Caco-2 (cell line): ENCODE results near the gene F12. TPM values are rescaled to one million over a fixed set of nuclear protein-coding genes. Genes with fewer than 3 reads are reported as not detected.

Experiments used
- BruUV-seq: library from RNA; stranded (reverse); fragments of 400-500 nt; replicated peaks from 2 replicates; lab custom pipeline; 2021; lab: Mats Ljungman, UMichigan
- CTCF ChIA-PET: fragments of 300-600 bp; sonication (Branson Sonifier 250); formaldehyde crosslinking; loops from one replicate; lab custom pipeline; 2022; ENCODE audit warnings: antibody characterized with exemption; lab: Charles Lee
- POLR2A ChIA-PET: fragments of 300-600 bp; sonication (Branson Sonifier 250); formaldehyde crosslinking; loops from one replicate; lab custom pipeline; 2022; ENCODE audit warnings: antibody characterized with exemption; lab: Charles Lee
- DNase-seq, 2 experiments: peaks; one replicate each; pipeline versions ENCODE4 v3.0.0 to v3.0.0-alpha.2; 2020 to 2022
- H3K27me3 ChIP-seq: replicated peaks from 2 replicates; pipeline ENCODE4 v1.6.0; 2011; ENCODE audit warnings: low read length; ENCODE audit not compliant: control insufficient read depth, insufficient read depth
- H3K36me3 ChIP-seq: 2 replicates; pipeline ENCODE4 v1.5.1; 2011; ENCODE audit warnings: low read length; ENCODE audit not compliant: control insufficient read depth, insufficient read depth
- H3K4me1 ChIP-seq: fragments of 250-450 bp; sonication (Bioruptor Pico); 2 replicates; pipeline ENCODE4 v1.5.1; 2020; ENCODE audit warnings: mild to moderate bottlenecking
- H3K4me3 ChIP-seq: 2 replicates; pipeline ENCODE4 v1.5.1; 2011; ENCODE audit warnings: low read depth, mild to moderate bottlenecking, control low read depth, low read length
- H3K9me3 ChIP-seq: fragments of 250-450 bp; sonication (Bioruptor Pico); 2 replicates; pipeline ENCODE4 v1.5.1; 2020; ENCODE audit warnings: mild to moderate bottlenecking, moderate library complexity
- H3K27ac Mint-ChIP-seq: one replicate; pipeline ENCODE4 v1.8.0; 2022; ENCODE audit warnings: mixed read lengths; ENCODE audit not compliant: unreplicated experiment
- H3K27me3 Mint-ChIP-seq: one replicate; pipeline ENCODE4 v1.8.0; 2022; ENCODE audit warnings: mixed read lengths; ENCODE audit not compliant: insufficient read depth, unreplicated experiment
- H3K36me3 Mint-ChIP-seq: one replicate; pipeline ENCODE4 v1.8.0; 2022; ENCODE audit warnings: mild to moderate bottlenecking, mixed read lengths; ENCODE audit not compliant: insufficient read depth, unreplicated experiment
- H3K4me1 Mint-ChIP-seq: one replicate; pipeline ENCODE4 v1.8.0; 2022; ENCODE audit warnings: low read depth, mixed read lengths; ENCODE audit not compliant: unreplicated experiment
- H3K4me3 Mint-ChIP-seq: one replicate; pipeline ENCODE4 v1.8.0; 2022; ENCODE audit warnings: mild to moderate bottlenecking, moderate library complexity, mixed read lengths; ENCODE audit not compliant: unreplicated experiment
- H3K9me3 Mint-ChIP-seq: one replicate; pipeline ENCODE4 v1.8.0; 2022; ENCODE audit warnings: mixed read lengths; ENCODE audit not compliant: unreplicated experiment
- intact Hi-C: fragments of 100-400 bp; cut with micrococcal nuclease; formaldehyde crosslinking; loops from one replicate; pipeline ENCODE4 v1.10.0; 2022; ENCODE audit not compliant: unreplicated experiment
- total RNA-seq: library from RNA; stranded (reverse); gene quantifications from 2 replicates; pipeline ENCODE4 v1.2.3, GENCODE V29; 2022
- TF ChIP-seq, protein P1 (sequence below), 2 experiments: fragments of 200-600 bp in 1 of 2; IDR thresholded peaks; 1 replicate in 1 of 2; 2 replicates in 1 of 2; pipeline versions ENCODE4 v1.5.1 to v1.8.0; 2011 to 2022; ENCODE audit warnings: antibody characterized with exemption in 1 of 2, control low read depth in 1 of 2, inconsistent platforms in 1 of 2, low read depth in 1 of 2, low read length in 1 of 2, mild to moderate bottlenecking in 1 of 2, moderate library complexity in 1 of 2; ENCODE audit not compliant: insufficient read depth in 1 of 2, severe bottlenecking in 1 of 2, unreplicated experiment in 1 of 2

Gene F12
- total RNA-seq, 1 experiment from 2014 or later: 13.3 TPM

DNA sequence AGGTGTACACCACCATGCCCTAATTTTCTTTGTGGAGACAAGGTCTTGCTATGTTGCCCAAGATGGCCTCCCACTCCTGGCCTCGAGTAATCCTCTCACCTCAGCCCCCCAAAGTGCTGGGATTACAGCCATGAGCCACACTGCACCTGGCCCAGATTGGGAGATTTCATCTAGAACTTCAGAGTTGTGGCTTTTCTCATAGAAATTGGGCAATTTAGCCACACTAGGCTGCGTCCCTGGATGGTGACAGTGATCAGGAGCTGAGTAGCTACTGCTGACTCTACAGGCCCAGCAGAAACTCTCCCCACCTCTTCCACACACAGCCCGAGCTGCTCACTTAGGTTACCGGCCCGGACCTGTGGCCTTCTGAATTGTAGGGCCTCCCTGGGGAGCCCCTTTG lies 16.6 kb downstream of the F12 start:
- Mint-ChIP-seq H3K9me3 (no peaks in the 10 kb centered on the region), H3K36me3 (peaks cover 12% of the 10 kb centered on the region), H3K4me1 (peaks cover 16% of the 10 kb centered on the region), H3K4me3 (no peak overlapping the region), H3K27me3 (peaks cover 3% of the 10 kb centered on the region), H3K27ac (no peak overlapping the region)
- Histone ChIP-seq H3K27me3 (no peaks in the 10 kb centered on the region), H3K4me3 (no peak overlapping the region), H3K9me3 (no peaks in the 10 kb centered on the region), H3K36me3 (no peaks in the 10 kb centered on the region), H3K4me1 (peaks cover 22% of the 10 kb centered on the region)
- no peak for DNase-seq
- ChIA-PET POLR2A (no interaction called here), CTCF (interaction anchor here (1.2 to 1.7 kb wide), 2 partner anchors 10 to 22 kb away, joined by 4 to 8 read pairs; no protein-coding TSS in a partner anchor)
- TF ChIP-seq, protein P1, sequence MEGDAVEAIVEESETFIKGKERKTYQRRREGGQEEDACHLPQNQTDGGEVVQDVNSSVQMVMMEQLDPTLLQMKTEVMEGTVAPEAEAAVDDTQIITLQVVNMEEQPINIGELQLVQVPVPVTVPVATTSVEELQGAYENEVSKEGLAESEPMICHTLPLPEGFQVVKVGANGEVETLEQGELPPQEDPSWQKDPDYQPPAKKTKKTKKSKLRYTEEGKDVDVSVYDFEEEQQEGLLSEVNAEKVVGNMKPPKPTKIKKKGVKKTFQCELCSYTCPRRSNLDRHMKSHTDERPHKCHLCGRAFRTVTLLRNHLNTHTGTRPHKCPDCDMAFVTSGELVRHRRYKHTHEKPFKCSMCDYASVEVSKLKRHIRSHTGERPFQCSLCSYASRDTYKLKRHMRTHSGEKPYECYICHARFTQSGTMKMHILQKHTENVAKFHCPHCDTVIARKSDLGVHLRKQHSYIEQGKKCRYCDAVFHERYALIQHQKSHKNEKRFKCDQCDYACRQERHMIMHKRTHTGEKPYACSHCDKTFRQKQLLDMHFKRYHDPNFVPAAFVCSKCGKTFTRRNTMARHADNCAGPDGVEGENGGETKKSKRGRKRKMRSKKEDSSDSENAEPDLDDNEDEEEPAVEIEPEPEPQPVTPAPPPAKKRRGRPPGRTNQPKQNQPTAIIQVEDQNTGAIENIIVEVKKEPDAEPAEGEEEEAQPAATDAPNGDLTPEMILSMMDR (IDR thresholded peaks at IDR 0.05; ENCODE audit: insufficient read depth in 1 of 2, low read depth in 1 of 2, low read length in 1 of 2, severe bottlenecking in 1 of 2, unreplicated experiment in 1 of 2): no peak
- intact Hi-C loops: no loop called here
- no TSS peak for BruUV-seq

GRCh38 chr5:177390363-177391300 lies 18.7 kb downstream of the F12 start:
- Mint-ChIP-seq H3K27ac (peak overlapping the region; percentile 53), H3K36me3 (peaks cover 12% of the 10 kb centered on the region), H3K27me3 (peaks cover 3% of the 10 kb centered on the region), H3K4me1 (peaks cover 16% of the 10 kb centered on the region), H3K4me3 (peak overlapping the region; percentile 43), H3K9me3 (no peaks in the 10 kb centered on the region)
- POLR2A ChIA-PET: interaction anchor here (1.7 to 2.3 kb wide), 3 partner anchors 12 to 39 kb away, joined by 4 to 13 read pairs (median 4); partner anchors contain the start of gene LMAN2
- Histone ChIP-seq H3K27me3 (no peaks in the 10 kb centered on the region), H3K9me3 (no peaks in the 10 kb centered on the region), H3K36me3 (no peaks in the 10 kb centered on the region), H3K4me1 (peaks cover 22% of the 10 kb centered on the region), H3K4me3 (no peak overlapping the region)
- DNase-seq: peak; percentile 89 to 92
- TF ChIP-seq, protein P1 (IDR thresholded peaks at IDR 0.05; ENCODE audit: insufficient read depth in 1 of 2, low read depth in 1 of 2, low read length in 1 of 2, severe bottlenecking in 1 of 2, unreplicated experiment in 1 of 2): peak; percentile 92 to 98
- CTCF ChIA-PET: interaction anchor here (0.5 to 4.7 kb wide), 29 partner anchors 12 to 870 kb away, joined by 3 to 148 read pairs (median 4); partner anchors contain the start of genes GRK6, LMAN2, PDLIM7 and PFN3
- intact Hi-C loops: loop anchor here (1.0 to 2.0 kb wide), 5 partner anchors 11 to 72 kb away; no protein-coding TSS in a partner anchor
- BruUV-seq: no TSS peak
